Measurements from ENCODE around the gene KLK10. TPM values are rescaled to one million over a fixed set of nuclear protein-coding genes. Genes with fewer than 3 reads are reported as not detected.
"Not testable (repeated sequence)": the region's sequence is repeated elsewhere in the genome, so short reads cannot be mapped to it uniquely, and the experiment has no call there.

The KLK10 gene
- total RNA-seq, 1 donor from 2014 or later, result not detected

DNA sequence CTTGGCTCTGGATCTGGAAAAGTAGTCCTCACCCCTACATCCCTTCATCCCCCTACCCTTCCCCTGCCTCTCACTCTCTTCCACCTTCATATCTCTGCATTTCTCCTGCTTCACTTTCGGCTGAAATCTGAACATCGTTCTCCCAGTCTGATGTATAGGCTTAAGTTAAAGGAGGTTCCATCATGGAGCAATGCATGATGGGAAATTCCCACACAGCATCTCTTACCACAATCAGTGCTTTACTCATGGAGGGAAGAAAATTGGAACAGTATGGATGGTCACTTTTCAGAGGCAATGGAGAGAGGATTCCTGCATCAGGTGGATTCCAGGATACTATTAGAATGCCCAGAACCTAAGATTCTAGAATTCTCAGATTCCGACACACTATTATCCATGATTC, 12.0 kb downstream of the KLK10 start:
- ATAC-seq (ENCODE audit: poor library complexity) (no peak), DNase-seq (no peak)
- intact Hi-C loops (cut with DNase I), result no loop called here

DNA sequence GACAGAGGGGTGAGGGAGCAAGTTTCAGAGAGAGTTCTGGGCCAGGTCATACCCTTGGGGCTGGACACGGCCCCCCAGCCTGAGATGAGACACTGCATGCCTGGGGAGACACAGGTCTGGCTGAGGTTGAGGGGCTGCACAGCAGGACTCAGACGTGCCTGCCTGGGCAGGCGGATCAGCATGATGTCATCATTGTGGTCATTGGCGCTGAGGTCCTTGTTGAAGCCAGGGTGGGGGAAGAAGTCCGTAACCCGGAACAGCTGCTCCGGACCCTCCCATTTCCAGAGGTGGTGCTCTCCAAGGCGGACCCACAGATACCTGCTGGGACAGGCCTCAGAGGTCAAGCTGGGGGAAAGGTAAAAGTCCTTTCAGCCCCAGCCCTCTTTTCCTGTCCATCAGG, 13.1 kb downstream of the KLK10 start:
- ATAC-seq (ENCODE audit: poor library complexity) (no peak), DNase-seq (no peak)
- intact Hi-C loops (cut with DNase I), result no loop called here

DNA sequence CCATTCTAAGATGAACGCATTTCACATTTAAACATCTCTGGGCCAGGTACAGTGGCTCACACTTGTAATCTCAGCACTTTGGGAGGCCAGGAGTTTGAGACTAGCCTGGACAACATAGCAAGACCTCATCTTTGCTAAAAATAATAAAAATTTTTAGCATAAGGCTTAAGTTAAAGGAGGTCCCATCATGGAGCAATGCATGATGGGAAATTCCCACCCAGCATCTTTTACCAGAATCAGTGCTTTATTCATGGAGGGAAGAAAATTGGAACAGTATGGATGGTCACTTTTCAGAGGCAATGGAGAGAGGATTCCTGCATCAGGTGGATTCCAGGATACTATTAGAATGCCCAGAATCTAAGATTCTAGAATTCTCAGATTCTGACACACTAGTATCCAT, 14.3 kb downstream of the KLK10 start:
- DNase-seq (no peak), ATAC-seq (ENCODE audit: poor library complexity) (no peak)
- intact Hi-C loops (cut with DNase I), result no loop called here

DNA sequence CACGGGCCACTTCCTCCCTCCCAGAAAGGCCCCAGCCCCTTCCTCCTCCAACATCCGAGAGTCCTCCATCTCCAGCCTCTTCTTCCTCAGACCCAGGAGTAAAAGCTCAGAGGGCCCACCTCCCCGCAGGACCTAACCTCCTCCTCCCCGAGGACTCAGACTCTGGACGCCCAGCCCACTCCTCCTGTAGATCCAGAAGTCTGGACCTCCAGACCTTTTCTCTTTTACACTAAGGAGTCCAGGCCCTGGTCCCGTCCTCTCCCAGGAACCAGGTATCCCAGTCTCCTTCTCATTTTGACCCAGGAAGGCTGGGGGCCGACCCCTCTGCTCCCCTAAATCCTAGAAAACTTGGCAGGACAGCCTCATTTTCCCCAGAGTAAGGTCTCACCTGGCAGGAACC, 16.2 kb downstream of the KLK10 start:
- no peak for DNase-seq
- intact Hi-C loops (cut with DNase I), result no loop called here
- no peak for ATAC-seq (ENCODE audit: poor library complexity)

DNA sequence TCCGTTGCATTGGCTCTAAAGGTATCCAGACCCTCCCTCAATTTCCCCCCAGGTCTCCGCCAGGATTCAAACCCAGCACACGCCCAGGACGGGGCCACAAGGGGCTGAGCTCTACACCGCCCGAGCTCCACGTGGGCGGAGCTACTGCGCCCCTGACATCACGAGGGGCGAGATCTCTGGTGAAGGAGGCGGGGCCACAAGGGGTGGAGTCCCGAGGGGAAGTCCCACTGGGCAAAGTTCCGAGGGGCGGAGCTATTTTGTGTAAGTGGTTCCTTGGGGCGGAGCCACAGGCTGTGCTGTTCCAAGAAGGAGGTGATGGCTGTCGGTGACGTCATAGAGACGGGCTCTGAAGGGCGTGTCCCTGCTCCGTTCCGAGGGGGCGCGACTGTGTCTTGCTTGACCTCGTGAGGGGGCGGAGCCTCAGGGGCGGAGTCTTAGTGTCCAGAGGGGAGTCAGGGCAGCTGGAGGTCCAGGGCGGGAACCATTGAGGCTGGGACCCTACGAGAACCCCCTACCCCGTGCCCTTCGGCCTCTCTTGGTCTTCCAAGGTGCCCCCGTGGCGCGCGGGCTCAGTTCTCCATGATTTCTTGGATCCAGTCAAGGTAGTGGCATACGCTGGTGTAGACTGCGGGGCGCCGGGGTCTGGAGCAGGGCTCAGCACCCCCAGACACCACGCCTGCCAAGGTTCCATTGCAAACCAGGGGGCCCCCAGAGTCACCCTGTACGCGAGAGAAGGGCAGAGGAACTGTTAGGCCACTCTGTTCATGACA, 16.8 kb downstream of the KLK10 start:
- no peak for ATAC-seq (ENCODE audit: poor library complexity)
- DNase-seq, result no peak
- intact Hi-C loops (cut with DNase I), result no loop called here

DNA sequence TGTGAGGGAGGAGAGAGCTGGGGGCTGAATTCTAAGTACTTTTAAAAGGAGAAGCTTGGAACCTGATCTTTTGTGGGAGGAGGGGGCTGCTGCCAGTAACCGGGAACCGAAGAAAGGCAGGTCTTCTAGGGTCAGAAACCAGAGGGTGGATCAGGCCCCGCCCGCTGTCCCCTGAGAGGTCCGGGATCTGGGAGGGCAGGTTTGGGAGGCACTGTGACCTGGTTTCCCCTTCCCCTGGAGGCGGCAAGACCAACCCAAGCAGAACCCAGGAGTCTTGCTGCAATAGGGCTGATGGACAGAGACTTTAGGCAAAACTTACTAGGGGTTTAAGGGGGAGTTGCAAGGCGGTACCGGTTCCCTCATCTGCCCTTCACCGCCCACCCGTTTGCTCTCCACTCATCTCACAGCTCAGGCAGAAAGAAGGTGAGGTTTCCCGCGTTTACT, 17.4 kb downstream of the KLK10 start:
- ATAC-seq (ENCODE audit: poor library complexity) (no peak), DNase-seq (no peak)
- intact Hi-C loops (cut with DNase I), result no loop called here

DNA sequence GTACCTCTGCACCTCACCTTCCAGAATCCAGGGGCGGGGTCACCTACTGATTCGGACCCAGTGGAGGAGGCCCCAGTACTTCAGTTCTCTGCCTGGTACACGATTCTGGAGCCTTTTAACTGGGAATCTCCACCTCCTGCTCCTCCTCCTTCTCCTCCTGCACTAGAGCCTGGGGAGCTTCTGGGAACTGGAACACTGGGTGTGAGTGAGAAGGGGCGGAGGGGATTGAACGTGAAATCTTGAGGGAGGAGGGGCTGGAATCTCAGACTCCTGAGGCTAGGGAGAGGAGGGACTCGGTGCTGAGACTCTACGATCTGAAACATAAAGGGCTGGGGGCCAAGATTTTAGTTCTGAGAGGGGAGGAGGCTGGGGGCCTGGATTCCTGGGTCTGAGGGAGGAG, 18.0 kb downstream of the KLK10 start, which contains the start of gene KLK8:
KLK8 (minus strand) TSS at position 90 of the 400 bp plus-strand sequence. CDS start 437 bp downstream, outside the sequence.
- ATAC-seq (ENCODE audit: poor library complexity) (no peak), DNase-seq (no peak)
- intact Hi-C loops (cut with DNase I), result no loop called here

DNA sequence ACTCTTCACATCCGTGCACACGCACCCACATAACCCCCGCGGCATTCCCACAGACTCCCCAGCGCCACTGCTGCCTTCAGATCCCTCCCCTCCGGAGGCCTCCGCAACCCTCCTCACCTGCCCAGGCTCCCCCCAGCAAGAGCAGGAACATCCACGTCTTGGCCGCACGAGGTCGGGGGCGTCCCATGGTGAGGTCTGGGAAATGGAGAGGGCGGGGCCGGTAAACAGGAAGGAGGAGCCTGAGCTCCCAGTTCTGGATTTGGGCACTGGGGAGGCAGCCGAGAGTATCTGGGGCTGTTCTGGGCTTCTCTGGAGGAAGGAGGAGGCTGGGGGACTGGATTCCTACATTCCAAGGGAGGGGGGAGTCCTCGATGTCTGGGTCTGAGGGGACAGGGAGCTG, 18.5 kb downstream of the KLK10 start:
- DNase-seq (no peak), ATAC-seq (ENCODE audit: poor library complexity) (no peak)

DNA sequence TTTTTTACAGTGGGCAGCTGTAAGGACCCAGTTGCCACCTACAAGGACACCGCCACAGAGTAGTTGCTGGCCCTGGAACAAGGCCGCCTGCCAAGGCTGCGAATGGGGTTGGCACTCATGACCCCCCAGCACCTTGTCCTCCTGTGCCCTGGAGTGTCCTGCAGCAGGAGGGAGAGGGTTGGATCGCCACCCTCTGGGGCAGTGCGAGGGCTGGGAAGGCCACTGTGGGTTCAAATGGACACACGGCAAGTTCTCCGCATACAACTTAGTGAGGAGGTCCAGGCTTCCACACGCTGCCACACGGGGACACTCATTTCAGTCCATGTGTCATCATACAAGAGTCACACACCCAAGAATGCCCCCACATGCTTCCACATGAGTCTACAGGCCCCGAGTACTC, 19.1 kb downstream of the KLK10 start:
- intact Hi-C loops (cut with DNase I), result no loop called here
- DNase-seq, result no peak
- ATAC-seq (ENCODE audit: poor library complexity), result no peak

More for the DNA sequence above, 18.5 kb downstream of the KLK10 start:
- intact Hi-C loops (cut with DNase I), result no loop called here

DNA sequence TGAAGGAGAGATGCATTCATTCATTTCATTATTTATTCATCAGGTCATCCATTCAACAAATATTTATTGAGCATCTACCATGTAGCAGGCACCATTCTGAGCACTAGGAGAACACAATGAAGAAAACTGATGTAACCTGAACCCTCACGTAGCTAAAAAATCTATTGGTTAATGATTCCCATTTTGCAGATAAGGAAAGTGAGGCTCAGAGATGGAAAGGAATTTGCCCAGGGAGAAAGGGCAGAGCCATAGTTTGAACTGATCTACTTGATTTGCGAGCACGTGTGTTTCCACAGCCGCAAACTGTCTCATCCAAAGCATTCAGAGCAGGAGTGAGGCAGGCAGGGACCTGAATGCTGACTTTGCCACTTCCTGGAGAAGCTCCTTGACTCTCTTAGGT, 20.8 kb downstream of the KLK10 start:
- intact Hi-C loops (cut with DNase I), result no loop called here
- ATAC-seq (ENCODE audit: poor library complexity) (no peak), DNase-seq (no peak)

DNA sequence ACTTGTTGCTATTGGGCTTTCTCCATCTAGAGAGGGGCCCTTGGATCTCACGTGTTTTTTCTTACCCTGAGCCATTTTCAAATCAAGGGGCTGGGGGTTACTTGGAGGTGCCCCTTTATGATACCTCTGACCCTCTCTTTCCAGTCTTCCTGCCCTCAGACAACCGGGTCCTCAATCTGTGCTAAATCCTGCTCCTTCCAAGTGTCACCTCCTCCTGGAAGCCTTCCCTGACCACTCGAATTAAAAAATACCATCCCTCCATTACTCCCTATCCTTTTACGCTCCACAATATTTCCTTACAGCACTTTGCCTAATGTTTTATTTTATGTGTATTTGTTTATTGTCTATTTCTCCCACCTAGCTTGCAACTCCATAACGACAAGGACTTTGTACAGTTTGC, 21.4 kb downstream of the KLK10 start:
- ATAC-seq (ENCODE audit: poor library complexity) (no peak), DNase-seq (no peak)
- intact Hi-C loops (cut with DNase I), result no loop called here

DNA sequence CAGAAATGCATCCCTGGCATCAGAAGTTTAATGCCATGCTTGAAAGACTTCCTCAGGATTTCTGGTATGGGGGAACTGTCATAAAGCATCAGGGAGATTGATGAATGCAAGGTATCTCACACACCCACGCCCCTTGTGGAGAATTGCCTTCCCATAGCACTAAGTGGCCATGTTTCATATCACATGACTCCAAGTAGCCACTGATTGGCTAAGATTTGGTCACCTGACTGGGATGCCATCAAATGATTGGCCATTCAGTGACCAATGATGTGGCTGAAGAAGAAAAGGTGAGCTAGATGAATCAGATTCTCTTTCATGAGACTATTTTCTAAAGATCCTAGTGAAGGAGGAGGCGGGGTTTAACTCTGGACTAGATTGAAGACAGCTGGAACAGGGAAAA, 25.4 kb downstream of the KLK10 start:
- no peak for ATAC-seq (ENCODE audit: poor library complexity)
- intact Hi-C loops (cut with DNase I), result no loop called here
- DNase-seq, result no peak

DNA sequence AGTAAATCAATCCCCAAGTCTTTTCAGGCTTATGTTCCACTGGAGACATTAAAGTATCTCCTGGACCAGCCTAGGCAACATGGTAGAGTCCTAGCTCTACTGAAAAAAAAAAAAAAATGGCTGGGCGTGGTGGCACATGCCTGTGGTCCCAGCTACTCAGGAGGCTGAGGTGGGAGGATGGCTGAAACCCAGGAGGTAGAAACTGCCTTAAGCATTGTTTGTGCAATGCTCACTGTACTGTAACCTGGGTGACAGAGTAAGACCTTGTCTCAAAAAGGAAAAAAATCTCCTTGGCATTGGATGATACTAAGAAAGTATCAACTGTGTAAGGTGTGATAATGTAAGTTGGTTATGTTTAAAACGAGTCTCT, 26.9 kb downstream of the KLK10 start:
- intact Hi-C loops (cut with DNase I), result no loop called here

DNA sequence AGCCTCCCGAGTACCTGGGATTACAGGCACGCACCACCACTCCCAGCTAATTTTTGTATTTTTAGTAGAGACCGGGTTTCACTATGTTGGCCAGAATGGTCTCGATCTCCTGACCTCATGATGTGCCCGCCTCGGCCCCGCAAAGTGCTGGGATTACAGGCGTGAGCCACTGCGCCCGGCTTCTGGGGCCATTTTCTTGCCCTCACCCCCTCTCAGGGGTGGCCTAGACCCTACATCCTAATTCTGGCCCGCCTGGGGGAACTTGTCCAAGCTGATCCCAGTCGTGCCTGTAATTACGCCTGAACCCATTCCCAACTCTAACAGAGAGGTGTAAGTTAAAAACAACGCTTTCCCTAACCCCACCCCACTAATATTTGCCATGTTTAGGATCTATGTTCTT, 35.1 kb downstream of the KLK10 start:
- ATAC-seq (ENCODE audit: poor library complexity); DNase-seq; intact Hi-C loops (cut with DNase I): not testable (repeated sequence)

More for the DNA sequence above, 26.9 kb downstream of the KLK10 start:
- no peak for ATAC-seq (ENCODE audit: poor library complexity)
- DNase-seq, result no peak

DNA sequence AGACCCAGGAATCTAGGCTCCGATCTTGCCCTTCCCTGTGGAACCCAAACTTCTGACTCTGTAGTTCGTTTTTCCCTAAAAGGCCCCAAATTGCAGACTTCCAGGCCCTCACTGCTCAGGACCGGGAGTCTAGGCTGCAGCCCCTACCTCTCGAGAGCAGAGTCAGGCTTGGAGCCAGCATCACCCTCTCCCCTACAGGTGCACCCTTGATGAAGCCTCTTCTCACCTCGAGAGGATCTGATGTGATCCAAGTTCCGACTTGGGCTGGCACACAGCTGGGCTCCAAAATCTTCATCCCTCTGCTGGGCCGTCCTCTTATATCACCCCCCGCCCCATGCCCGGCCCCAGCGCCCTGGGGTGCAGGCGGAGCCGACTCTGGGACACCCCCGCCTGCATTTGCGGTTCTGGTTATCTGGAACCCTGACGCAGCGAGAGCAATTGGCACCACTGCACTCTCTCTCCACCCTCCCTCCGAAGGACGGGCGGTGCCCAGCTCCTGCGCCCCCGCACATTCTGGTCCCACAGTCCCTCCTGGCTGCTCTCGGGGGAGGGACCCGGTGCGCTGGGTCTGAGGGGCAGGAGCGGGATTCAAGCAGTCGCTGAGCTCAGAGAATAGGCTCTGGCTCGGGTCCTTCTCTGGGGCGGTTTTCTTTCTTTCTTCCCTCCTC, 35.8 kb downstream of the KLK10 start, which contains the start of gene KLK7:
KLK7 (minus strand) TSS at position 293 of the 668 bp plus-strand sequence. CDS start 1,518 bp downstream, outside the sequence.
- no peak for ATAC-seq (ENCODE audit: poor library complexity)
- intact Hi-C loops (cut with DNase I), result no loop called here
- DNase-seq, result no peak

DNA sequence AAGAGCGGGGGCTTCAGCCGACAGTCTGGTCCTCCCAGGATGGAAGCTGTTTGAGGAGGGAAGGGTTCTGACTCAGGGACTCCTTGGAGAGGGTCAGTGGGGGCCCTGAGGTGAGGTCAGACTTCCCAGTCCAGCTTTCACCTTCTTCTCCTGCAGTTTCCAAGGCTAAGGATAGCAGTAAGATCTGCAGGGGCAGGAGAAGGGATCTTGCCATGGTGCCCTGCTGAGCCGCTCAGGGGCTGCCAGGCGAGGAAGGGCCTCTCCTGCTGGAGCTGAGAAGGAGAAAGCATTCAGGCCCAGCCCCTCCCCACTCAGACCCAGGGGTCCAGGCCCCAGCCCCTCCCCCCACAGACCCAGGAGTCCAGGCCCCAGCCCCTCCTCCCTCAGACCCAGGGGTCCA, 37.3 kb downstream of the KLK10 start:
- intact Hi-C loops (cut with DNase I), result no loop called here
- ATAC-seq (ENCODE audit: poor library complexity) (no peak), DNase-seq (no peak)

DNA sequence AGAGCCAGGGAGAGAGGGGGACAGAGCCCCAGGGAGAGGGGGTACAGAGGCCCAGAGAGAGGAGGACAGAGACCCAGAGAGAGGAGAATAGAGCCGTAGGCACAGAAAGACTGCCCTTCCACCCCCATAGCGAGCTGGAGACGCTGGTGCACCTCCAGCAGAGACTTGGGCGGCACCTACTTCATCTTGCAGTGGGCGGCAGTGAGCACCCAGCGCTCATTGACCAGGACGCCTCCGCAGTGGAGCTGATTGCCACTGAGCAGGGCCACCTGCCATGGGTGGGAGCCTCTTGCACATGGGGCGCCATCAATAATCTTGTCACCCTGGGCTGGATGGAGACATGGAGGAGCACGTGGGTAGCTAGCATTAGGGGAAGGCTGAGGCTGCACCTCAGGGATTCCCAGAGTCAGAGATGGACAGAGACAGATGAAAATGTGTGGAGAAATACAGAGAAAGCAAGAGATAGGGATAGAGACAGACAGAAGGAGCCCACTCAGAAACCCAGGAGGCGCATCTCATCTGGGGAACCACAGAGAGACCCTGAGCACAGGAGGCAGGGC, 37.8 kb downstream of the KLK10 start:
- DNase-seq (no peak), ATAC-seq (ENCODE audit: poor library complexity) (no peak)
- intact Hi-C loops (cut with DNase I), result no loop called here

DNA sequence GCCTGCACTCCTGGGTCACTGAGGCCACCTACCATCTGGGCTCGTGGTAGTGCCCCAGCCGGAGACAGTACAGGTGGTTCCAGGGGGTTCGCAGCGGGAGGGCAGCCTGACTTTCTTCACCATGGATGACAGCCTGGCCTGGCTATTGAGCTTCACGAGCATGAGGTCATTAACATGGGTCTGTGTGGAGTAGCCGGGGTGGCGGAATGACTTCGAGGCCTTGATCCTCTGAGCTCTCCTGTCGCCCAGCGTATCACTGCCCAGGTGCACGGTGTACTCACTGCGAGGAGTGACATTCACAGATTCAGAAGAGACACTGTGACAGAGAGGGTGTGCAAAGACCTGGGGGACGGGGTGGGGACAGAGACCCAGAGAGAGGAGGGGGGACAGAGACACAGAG, 39.3 kb downstream of the KLK10 start:
- DNase-seq (no peak), ATAC-seq (ENCODE audit: poor library complexity) (no peak)
- intact Hi-C loops (cut with DNase I), result no loop called here

DNA sequence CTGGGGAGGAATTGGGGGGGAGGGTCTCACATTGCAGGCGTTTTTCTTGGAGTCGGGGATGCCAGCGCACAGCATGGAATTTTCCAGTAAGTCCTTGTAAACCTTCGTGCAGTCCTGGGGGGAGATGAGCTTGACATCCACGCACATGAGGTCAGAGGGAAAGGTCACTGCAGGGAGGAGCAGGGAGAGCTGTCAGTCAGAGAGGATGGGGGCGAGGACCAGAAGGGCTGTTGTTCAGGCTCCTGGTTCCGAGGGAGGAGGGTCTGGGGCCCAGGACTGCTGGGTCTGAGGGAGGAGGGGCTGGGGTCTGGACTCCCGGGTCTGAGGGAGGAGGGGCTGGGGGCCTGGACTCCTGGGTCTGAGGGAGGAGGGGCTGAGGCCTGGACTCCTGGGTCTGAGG, 39.8 kb downstream of the KLK10 start:
- DNase-seq, result no peak
- ATAC-seq (ENCODE audit: poor library complexity), result no peak
- intact Hi-C loops (cut with DNase I), result no loop called here

All from Right ventricle myocardium superior (tissue), 1 donor.